Measurements from ENCODE around the gene COIL.

Gene COIL

DNA sequence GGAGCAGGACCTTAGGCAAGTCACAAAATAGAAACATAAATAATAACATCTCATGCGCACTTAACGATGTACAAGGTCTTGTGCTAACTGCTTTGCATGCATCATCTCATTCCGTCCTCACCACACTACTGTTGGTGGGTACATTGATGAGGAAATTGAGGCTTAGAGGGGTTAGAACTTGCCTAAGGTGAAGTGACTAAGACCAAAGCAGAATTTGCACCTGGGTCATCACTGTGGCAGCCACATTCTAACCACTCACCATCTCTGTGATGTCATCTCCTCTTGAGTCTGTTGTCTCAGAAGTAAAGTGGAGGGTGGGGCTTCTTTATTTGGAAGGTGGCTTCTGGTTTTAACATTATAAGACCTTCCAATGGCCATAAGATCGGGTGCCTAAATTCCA, 26.6 kb downstream of the COIL start:
- peaks cover 25 to 36% of the 10 kb centered on the region in 2 donors for H3K36me3 Mint-ChIP-seq
- H3K4me3 Mint-ChIP-seq = no peak overlapping the region
- peaks cover 0 to 2% of the 10 kb centered on the region in 2 donors for H3K4me1 Mint-ChIP-seq
- H3K9me3 Mint-ChIP-seq = no peaks in the 10 kb centered on the region
- no peak overlapping the region for H3K27ac Mint-ChIP-seq
- H3K27me3 Mint-ChIP-seq = no peaks in the 10 kb centered on the region
- DNase-seq = no peak
- no peak for ATAC-seq (replicated peaks)

- Mint-ChIP-seq H3K9me3 (no peaks in the 10 kb centered on the region), H3K27me3 (no peaks in the 10 kb centered on the region), H3K4me3 (no peak overlapping the region), H3K4me1 (peaks cover 0 to 2% of the 10 kb centered on the region in 2 donors), H3K36me3 (peaks cover 25 to 34% of the 10 kb centered on the region in 2 donors), H3K27ac (no peak overlapping the region)
- ATAC-seq (replicated peaks) = no peak
- DNase-seq = no peak
Measured at GRCh38 chr17:56933868-56934267, 27.0 kb downstream of the COIL start.

DNA sequence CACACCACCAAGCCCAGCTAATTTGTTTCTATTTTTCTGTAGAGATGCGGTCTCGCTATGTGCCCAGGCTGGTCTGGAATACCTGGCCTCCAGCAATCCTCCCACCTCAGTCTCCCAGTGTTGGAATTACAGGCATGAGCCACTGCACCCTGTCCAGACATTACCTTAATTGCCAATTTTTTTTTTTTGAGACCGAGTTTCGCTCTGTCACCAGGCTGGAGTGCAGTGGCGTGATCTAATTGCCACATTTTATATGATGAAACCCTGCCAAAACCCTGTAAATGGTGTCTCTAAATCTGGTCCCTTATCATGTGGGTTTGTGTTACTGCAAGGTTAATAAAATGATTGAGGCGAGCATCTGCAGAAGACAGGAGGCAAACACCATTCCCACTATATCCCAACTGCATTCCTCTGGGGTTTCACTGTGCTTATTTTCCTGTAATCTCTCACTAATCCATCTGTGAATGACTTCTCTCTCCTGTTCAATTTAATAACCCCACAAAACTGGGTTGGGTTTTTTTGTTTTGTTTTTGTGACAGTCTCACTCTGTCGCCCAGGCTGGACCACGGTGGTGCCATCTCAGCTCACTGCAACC, 27.6 kb downstream of the COIL start:
- H3K27ac Mint-ChIP-seq = no peak overlapping the region
- H3K4me1 Mint-ChIP-seq = peaks cover 0 to under 1% of the 10 kb centered on the region in 2 donors
- H3K27me3 Mint-ChIP-seq = no peaks in the 10 kb centered on the region
- H3K4me3 Mint-ChIP-seq = no peak overlapping the region
- DNase-seq = no peak
- no peaks in the 10 kb centered on the region for H3K9me3 Mint-ChIP-seq
- H3K36me3 Mint-ChIP-seq = peaks cover 20 to 28% of the 10 kb centered on the region in 2 donors
- no peak for ATAC-seq (replicated peaks)

GRCh38 chr17:56930739-56931337, 30.0 kb downstream of the COIL start:
- ATAC-seq (replicated peaks) = no peak
- Mint-ChIP-seq H3K27me3 (no peaks in the 10 kb centered on the region), H3K4me3 (no peak overlapping the region), H3K36me3 (peaks cover 9 to 15% of the 10 kb centered on the region in 2 donors), H3K4me1 (no peaks in the 10 kb centered on the region), H3K27ac (no peak overlapping the region), H3K9me3 (no peaks in the 10 kb centered on the region)
- no peak for DNase-seq

GRCh38 chr17:56929362-56929969, 31.4 kb downstream of the COIL start:
- peaks cover 9 to 13% of the 10 kb centered on the region in 2 donors for H3K36me3 Mint-ChIP-seq
- ATAC-seq (replicated peaks) (no peak), DNase-seq (no peak)
- no peaks in the 10 kb centered on the region for H3K9me3 Mint-ChIP-seq
- no peak overlapping the region for H3K4me3 Mint-ChIP-seq
- no peak overlapping the region for H3K27ac Mint-ChIP-seq
- no peaks in the 10 kb centered on the region for H3K4me1 Mint-ChIP-seq
- H3K27me3 Mint-ChIP-seq = no peaks in the 10 kb centered on the region

DNA sequence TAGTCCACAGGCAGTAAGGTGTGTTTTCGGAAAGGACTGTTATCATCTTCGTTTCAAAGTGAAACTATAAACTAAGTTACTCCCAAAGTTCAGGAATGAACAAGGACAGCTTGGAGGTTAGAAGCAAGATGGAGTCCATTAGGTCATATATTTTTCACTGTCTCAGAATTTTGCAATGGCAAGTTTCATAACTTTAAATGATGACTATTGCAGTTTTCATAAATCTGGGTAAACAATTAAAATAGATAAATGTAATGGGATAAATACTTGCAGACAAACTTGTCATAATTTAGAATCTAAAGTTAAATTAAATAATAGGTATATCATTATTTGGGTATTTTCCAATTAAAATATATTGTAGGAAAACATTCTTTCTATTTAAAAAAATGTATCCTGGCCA, 32.3 kb downstream of the COIL start:
- Mint-ChIP-seq H3K36me3 (peaks cover 5% of the 10 kb centered on the region in 2 donors), H3K9me3 (no peaks in the 10 kb centered on the region), H3K4me1 (no peaks in the 10 kb centered on the region), H3K27ac (no peak overlapping the region), H3K4me3 (no peak overlapping the region), H3K27me3 (no peaks in the 10 kb centered on the region)
- ATAC-seq (replicated peaks) (no peak), DNase-seq (no peak)

GRCh38 chr17:56926704-56927103, 34.1 kb downstream of the COIL start:
- no peak for DNase-seq
- H3K36me3 Mint-ChIP-seq = no peaks in the 10 kb centered on the region
- no peaks in the 10 kb centered on the region for H3K4me1 Mint-ChIP-seq
- no peak overlapping the region for H3K27ac Mint-ChIP-seq
- no peak overlapping the region for H3K4me3 Mint-ChIP-seq
- no peaks in the 10 kb centered on the region for H3K9me3 Mint-ChIP-seq
- no peaks in the 10 kb centered on the region for H3K27me3 Mint-ChIP-seq
- no peak for ATAC-seq (replicated peaks)

DNA sequence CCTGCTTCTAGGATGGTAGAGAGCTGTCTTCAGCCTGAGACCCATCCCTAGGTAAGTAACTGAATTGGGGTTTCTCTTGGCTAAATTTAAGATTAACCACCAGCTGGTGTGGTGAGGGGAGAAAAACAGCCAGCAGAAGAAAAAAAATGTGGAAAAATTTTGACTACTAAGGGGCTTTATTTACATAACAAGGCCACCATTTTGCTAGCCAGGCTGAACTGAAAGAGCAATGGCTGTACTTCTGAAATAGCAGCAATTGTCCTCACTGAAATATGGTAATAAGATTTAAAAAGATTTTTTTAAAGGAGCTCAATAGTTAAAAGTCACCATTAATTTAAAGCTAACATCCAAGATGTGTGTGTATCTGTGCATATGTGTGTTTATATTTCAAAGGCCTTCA, 34.6 kb downstream of the COIL start:
- no peak for ATAC-seq (replicated peaks)
- no peak overlapping the region for H3K4me3 Mint-ChIP-seq

DNA sequence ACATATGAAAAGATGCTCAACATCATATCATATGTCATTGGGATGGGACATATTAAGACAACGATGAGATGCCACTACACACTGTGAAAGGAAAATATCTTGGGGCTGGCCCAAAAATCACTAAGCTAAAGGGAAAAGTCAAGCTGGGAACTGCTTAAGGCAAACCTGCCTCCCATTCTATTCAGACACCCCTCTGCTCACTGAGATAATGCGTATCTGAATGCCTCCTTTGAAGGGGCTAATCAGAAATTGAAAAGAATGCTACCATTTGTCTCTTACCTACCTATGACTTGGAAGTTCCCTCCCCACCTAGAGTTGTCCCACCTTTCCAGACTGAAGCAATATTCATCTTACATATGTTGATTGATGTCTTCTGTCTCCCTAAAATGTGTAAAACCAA, 35.8 kb downstream of the COIL start:
- Mint-ChIP-seq H3K4me1 (no peaks in the 10 kb centered on the region), H3K27ac (no peak overlapping the region), H3K36me3 (no peaks in the 10 kb centered on the region), H3K27me3 (no peaks in the 10 kb centered on the region), H3K9me3 (no peaks in the 10 kb centered on the region), H3K4me3 (no peak overlapping the region)
- DNase-seq (no peak), ATAC-seq (replicated peaks) (no peak)

More for the DNA sequence above, 34.6 kb downstream of the COIL start:
- Mint-ChIP-seq H3K36me3 (no peaks in the 10 kb centered on the region), H3K4me1 (no peaks in the 10 kb centered on the region), H3K27ac (no peak overlapping the region), H3K27me3 (no peaks in the 10 kb centered on the region), H3K9me3 (no peaks in the 10 kb centered on the region)
- no peak for DNase-seq

DNA sequence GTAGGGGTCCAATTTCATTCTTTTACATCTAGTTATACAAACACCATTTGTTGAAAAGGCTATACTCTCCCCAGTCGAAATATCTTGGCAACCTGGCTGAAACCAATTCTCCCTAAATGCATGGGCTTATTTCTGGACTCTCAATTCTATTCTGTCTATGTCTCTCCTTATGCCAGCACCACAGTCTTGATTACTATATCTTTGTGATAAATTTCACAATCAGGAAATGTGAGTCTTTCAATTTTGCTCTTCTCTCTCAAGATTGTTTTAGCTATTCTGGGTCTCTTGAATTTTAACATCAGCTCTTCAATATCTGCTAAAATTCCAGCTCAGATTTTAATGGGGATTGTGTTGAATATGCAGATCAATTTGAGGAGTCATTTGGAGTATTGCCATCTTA, 41.1 kb downstream of the COIL start:
- no peak for DNase-seq
- H3K4me3 Mint-ChIP-seq = no peak overlapping the region
- H3K9me3 Mint-ChIP-seq = peaks cover 6 to 7% of the 10 kb centered on the region in 2 donors
- peaks cover 13 to 24% of the 10 kb centered on the region in 2 donors for H3K4me1 Mint-ChIP-seq
- H3K27me3 Mint-ChIP-seq = no peaks in the 10 kb centered on the region
- no peak for ATAC-seq (replicated peaks)
- H3K36me3 Mint-ChIP-seq = peaks cover 3 to 5% of the 10 kb centered on the region in 2 donors
- H3K27ac Mint-ChIP-seq = no peak overlapping the region

GRCh38 chr17:56918916-56919315, 41.9 kb downstream of the COIL start:
- ATAC-seq (replicated peaks) = no peak

GRCh38 chr17:56917559-56918296, 43.1 kb downstream of the COIL start:
- Mint-ChIP-seq H3K27ac (no peak overlapping the region), H3K9me3 (peaks cover 6 to 7% of the 10 kb centered on the region in 2 donors), H3K27me3 (no peaks in the 10 kb centered on the region), H3K36me3 (peaks cover 3 to 5% of the 10 kb centered on the region in 2 donors), H3K4me3 (no peak overlapping the region), H3K4me1 (peaks cover 13 to 40% of the 10 kb centered on the region in 2 donors)
- ATAC-seq (replicated peaks) (no peak), DNase-seq (no peak)

More at GRCh38 chr17:56918916-56919315, 41.9 kb downstream of the COIL start:
- Mint-ChIP-seq H3K27me3 (no peaks in the 10 kb centered on the region), H3K36me3 (peaks cover 3 to 5% of the 10 kb centered on the region in 2 donors), H3K4me3 (no peak overlapping the region), H3K4me1 (peaks cover 13 to 28% of the 10 kb centered on the region in 2 donors), H3K9me3 (peaks cover 6 to 7% of the 10 kb centered on the region in 2 donors), H3K27ac (no peak overlapping the region)
- no peak for DNase-seq

DNA sequence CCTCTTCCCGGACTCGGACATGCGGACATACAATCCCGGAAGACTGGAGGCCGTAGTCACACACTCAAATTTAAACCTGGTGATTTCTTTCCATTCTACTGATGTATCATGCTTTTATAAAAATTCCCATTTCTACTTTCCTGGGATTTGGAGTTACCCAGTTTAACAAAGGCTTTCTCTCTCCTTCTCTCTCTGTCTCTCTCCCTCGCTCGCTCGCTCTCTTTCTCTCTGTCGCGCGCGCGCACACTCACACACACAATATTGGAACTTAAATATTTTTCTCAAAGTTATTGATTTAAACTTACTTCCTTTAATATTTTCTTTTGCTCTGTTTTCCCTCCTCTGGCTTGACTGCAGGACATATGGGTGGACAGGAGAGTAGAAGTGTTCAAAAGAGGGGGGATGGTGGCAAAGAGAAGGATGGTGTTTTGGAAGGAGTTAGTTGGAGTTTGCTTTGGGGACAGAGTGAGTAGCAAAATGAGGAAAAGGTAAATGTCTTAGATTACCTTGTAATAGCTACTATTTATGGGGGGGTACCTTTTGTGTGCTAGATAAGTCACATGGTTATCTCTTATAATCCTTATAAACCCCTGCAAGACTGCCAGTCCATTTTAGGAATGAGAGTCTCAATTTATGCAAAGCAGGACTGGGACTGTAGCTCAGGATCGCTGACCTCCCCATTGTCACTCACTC, 46.1 kb downstream of the COIL start:
- peaks cover 31 to 65% of the 10 kb centered on the region in 2 donors for H3K4me1 Mint-ChIP-seq
- peaks cover 10 to 15% of the 10 kb centered on the region in 2 donors for H3K36me3 Mint-ChIP-seq
- ATAC-seq (replicated peaks) (no peak), DNase-seq (no peak)
- H3K27me3 Mint-ChIP-seq = no peaks in the 10 kb centered on the region
- peak overlapping the region; percentile 83 for H3K27ac Mint-ChIP-seq
- peak overlapping the region; percentile 87 to 90 for H3K4me3 Mint-ChIP-seq
- H3K9me3 Mint-ChIP-seq = peaks cover 5 to 6% of the 10 kb centered on the region in 2 donors

All from stimulated activated naive B cell treated with anti-CD40 and anti-IgM and Interleukin-4, amounts not matched to agents 10 μg/mL and 1 μg/mL and 100 μg/mL, for 72 hours (primary cell).